Stimulated activated CD4-positive, alpha-beta T cell treated with anti-CD3 and anti-CD28 coated beads, Interleukin-15, amount 100 ng/mL, for 1 hour (primary cell): ENCODE results near the gene FYB1.

ENCODE experiments used
- DNase-seq, 2 donors: peaks; one replicate each; pipeline ENCODE4 v3.0.0-alpha.2; 2020; ENCODE audit warnings: low read depth in 1 of 2, low spot score in 1 of 2

FYB1 gene

DNA sequence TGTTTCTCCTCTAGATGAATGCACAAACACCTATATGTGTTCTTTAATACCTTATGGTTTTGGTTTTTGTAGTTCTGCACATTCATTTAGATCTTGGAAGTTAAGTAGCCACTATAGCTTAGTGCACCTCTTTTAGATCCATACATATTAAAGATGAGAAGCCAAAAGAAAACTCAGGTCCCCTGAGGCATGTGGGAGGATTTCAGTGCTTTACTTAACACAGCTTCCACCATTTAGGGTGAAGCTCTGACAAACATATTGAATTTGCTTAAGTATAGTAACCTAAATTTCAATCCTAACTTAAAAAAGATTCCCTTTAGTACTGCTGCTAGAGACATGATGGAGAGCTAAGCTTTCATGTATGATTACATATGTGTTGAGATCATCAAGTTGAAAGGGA is 119.5 kb downstream of the FYB1 start:
- DNase-seq, result no peak

DNA sequence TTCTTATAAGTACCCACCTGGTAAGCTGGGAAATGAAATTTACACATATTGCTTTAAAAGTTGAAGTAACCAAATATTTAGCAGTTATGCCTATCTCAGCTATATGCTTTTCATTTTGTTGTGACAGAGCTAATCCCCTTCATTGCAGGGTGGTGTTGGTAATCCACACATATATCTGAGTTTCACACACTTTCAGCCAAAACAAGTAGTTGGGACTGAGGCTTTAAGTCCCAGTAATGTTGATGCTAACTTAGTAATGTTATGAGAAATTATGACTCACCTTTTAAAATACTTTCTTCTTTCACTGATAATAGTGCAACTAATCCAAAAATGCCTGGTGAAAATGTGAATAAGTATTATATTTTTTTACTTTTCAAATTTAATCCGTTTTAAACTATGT is 126.0 kb downstream of the FYB1 start:
- no peak for DNase-seq

DNA sequence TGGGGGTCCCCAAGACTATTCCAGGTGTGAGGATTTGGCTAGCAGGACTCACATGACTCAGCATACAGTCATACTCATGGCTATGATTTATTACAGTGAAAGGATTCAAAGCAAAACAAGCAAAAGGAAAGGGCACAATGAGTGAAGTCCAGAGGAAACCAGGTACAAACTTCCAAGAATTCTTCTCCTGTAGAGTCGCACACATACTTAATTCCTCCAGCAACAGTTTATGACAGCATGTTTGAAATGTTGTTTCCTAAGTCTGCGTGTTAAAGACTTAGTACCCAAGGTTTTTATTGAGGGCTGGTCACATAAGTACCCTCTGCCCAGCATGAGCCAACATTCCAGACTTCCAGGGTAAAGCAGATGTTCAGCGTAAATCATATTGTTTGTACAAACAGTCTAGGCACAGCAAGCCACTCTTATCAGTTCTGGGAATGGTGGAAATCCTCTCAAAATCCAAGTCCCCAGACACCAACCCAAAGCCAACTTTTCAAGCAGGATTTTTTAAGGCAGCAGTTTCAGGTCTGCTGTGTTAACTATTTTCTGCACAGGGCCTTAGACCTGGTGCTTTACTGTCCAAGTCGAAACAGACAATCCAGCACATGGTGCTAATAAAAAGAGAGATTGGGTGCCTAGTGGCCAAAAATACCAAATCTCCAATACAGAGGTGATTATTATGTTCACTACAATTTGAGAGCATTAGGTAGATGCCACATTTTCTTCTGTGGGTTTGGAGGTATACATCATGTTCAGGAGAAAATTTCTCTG is 126.6 kb downstream of the FYB1 start:
- no peak for DNase-seq

DNA sequence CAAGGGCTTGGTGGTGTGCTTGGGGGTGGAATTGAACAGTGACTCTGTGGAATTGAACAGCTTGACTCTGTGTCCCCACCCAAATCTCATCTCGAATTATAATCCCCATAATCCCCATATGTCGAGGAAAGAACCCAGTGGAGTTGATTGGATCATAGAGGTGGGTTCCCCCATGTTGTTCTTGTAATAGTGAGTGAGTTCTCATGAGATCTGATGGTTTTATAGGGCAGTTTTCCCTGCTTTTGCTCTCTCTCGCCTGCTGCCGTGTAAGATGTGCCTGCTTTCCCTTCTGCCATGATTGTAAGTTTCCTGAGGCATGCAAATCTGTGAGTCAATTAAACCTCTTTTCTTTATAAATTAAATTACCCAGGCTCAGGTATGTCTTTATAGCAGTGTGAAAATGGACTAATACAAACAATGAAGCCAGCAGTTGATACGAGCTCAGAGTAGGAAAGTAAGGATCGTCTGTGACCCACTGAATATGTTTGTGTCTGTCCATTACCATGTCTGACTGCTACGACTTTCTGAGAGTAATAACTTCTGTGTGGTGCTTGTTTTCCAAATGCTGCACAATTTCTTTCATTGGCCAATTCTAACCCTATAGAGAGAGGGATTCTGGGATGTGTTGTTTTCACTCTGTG is 127.3 kb downstream of the FYB1 start:
- no peak for DNase-seq

DNA sequence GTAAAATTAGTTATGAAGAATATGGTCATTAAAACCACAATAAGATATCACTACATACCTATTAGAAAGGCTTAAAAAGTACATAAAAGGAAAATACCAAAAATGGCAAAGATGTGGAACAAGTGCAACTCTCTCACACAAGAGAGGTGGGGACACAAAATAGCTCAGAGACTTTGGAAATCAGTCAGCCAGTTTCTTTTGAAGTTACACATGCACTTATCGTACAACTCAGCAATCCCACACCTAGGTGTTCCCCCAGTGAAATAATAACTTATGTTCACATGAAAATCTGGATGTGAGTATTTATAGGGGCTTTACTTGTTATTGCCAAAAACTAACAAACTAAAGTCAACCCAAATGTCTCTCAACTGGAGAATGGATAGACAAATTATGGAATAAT is 135.4 kb downstream of the FYB1 start:
- no peak for DNase-seq

DNA sequence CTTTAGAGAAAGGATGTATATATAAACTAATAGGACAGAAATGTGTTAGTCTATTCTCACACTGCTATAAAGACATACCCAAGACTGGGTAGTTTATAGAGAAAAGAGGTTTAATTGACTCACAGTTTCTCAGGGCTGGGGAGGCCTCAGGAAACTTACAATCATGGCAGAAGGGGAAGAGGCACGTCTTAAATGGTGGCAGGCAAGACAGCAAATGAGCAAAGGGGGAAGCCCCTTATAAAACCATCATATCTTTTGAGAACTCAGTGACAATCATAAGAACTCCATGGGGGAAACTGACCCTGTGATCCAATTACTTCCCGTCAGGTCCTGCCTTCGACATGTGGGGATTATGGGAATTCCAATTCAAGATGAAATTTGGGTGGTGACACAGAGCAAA is 136.4 kb downstream of the FYB1 start:
- DNase-seq, result no peak

DNA sequence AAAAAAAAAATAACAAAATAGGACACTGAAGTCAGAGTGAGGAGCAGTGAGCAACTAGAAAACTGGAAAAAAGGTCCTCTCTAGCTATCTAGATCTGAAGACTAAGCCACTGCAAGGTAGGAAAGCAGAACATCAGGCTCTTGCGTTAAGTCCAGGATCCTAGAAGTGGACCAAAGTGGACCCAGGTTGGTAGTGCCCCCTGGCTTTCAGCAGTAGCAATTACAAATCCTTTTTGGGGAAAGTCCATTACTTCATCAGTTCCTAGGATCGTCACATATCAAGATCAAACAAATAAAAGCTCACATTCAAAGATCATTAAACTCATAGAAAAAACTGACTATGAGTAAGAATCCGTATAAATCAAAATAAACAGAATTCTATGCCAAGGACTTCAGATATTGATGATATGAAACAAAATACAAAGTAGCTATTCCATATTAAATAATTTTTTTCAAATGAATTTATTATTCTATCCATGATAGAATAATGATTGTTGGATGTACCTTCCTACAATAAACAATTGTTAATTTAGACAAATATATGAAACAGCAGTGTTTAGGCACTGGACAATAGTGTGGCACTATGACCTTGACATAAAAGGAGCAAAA is 138.7 kb downstream of the FYB1 start:
- no peak for DNase-seq

DNA sequence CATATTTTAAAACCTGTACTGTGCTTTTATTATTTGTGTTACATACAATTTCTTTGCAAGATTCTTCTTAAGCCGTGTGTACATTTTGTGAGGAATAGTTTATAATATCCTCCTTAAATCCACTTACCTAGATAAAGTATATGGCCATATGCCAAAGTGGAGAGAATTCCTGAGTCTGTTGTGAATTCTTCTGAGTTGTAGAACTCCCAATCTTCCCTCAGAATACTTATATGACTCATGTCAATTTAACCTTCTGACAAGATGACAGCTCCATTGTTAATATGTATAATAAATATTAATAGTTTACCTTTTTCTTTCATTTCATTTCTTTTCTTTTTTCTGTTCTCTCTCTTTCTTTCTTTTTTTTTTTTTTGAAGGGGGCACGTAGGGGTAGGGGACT is 139.2 kb downstream of the FYB1 start:
- no peak for DNase-seq

DNA sequence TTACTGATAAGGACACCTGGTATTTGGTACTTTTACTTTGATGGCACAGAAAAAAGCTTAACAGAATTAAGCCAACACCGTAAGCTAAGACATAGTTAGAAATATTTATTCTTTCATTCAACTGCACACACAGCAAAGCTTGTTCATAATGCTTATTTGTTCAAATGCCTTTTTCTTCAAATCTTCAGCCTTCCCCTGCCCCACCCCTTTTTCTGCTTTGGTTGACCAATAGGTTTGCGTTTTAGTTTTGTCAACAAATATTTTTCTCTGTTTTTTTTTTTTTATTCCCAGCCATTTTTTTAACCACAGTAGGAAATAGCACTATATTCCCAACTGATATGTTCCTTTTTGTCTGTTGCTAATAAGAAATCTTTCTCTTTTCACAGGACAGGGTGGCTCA is 140.2 kb downstream of the FYB1 start:
- no peak for DNase-seq

DNA sequence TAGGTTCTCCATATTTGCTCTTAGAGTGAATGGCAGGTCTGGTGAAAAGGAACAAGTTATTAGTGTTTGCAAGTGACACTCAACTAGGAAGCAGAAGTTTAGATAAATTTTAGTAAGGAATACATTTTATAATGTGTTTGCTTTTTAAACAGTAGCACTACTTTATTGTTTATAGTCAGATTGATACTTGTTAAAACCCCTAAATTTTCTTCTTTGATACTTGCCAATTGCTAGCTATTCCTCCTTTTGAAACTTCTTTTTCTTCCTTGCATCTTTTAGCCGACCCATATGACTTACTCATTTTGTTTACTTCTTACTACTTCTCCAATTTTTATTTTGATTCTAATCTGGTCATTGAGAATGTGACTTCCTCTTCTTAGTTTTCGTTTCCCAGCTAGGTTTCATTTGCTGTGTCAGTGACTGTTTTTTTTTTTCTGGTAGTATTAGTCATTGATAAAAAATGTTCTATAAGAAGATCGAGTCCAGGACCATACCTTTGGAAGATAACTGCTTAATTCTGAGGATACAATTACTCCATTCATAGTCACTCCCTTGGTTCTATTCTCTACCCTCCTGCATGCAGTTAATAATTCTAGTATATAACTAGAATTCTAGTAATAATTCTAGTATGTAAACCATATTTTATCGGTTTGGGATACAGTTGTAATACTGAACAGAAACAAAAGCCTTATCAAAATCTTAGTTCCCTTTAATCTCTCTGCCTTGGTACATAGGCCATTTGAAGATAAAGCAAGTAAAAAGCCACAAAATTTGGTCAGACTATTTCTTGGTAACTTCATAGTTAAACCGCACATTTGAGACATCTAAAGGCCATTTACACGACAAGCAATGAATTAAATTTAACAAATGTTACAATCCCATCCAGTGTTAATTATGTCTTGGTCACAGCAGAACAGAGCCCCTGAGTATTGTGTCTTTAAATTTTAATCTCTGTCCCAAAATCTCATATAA is 142.3 kb downstream of the FYB1 start:
- no peak for DNase-seq

DNA sequence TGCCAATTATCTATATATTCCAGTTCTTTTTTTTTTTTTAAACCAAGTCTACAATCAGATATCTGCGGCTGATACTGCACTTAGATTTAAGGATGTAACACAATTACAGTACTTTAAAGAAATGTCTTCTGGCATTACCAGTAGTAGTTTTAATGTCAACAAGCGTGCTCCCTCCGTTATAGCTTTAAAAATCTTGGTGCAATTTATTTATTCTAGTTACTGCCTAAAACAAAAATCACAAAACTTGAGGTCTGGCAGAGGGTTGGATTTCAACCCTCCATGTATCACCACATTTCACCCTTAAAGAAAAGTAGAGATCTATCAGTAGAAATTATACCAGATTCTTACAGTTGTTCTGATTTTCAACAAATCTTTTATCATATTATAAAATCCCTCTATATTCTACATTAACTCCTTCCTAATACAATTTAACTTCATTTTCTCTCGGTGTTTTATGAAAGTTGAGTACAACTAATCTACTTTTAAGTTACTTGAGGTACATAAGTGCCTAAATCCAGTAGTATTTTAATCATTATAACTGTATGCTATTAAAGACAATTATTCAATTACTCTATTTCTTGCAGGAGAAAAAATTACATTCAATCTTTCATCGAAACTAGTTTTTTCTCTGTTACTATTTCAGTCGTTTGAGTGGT is 143.1 kb downstream of the FYB1 start:
- no peak for DNase-seq

DNA sequence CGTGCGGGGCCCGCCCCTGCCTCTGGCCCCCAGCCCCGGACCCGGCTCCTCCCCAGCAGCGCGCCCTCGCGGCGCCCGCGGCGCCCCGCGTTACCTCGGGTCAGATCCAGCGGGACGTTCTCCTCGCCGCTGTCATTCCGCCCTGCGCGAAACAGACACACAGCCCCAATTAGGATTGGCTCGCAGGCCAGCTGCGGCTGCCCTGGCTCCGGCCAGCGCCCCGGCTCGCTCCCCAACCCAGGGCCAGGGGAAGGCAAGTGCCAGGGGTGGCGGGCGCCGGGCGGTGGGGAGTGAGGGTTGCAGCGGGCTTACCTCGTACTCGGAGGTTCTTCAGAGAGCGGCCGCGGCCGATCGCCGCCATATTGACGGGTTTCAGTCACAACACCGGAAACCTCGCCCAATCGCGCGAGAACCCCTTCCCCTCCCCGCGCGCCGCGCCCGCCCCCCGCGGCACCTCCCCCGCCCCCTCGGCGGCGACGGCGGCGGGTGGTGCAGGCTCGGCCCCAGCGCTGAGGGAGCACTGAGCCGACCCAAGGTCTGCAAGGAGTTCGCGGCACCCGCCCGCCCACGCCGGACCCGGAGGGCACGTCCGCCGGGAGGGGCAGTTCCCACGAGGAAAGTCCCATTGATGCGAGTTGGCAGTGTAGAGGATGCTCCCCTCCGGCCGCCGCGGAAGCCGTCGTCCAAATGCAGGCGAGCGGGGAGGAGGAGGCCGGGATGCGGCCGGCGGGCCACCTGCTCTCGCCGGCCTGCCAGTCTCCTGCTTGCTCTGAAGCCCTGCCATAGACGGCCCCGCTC is 145.1 kb downstream of the FYB1 start, which contains the start of gene RICTOR:
RICTOR (minus strand) TSS at position 383 of the 798 bp plus-strand sequence; CDS start at position 361, 22 bp downstream.
- peak; percentile 85 to 92 for DNase-seq

DNA sequence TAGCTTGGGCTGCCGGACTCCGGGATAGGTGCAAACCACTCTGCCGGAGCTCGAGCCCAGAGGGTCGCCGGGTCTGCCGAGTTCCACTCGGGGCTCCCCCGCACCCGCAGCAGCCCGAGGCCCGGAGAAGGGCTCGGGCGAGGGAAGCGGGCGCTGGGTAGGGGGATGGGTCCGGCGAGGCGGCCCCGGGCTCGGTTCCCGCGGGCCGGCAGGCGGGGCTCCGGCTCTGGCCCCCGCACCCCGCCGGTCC is 145.7 kb downstream of the FYB1 start:
- DNase-seq, result no peak

DNA sequence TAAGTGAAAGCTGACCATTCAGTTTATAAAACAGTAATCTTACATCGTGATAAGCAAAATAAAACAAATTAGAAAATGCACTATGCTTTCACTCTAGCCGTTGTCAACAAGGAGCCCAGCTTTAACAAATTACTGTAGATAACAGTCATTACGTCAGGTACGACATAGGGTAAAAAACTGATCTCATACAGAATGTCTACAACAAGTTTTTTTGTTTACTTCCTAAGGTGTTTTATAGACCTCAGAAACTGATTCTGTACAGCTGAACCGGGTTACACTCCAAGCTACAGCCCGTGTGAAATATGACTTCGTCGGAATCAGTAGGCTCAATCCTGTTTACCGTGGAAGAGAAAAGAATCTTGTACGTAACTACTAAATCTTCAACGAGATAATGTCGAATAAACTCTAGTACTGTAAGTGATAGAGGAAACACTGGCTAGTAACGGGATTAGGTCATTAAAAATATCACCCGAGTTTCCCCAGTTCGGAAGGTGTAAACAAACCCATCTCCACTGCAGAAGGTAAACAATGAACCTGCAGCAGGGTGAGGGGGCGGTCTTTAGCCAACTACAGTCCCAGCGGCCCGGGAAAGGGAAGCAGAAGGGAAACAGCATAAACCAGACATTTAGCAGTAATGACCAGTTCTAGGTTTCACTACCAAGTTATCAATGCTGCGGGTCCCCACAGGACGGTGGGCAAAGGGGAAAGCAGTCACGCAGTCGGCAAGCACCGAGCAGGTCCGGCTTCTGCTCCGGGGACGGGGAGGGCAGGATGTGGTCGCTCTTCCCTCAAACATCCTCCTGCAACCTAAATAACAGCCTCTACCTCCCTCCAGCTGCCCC is 146.2 kb downstream of the FYB1 start:
- peak; percentile 9 to 15 for DNase-seq

DNA sequence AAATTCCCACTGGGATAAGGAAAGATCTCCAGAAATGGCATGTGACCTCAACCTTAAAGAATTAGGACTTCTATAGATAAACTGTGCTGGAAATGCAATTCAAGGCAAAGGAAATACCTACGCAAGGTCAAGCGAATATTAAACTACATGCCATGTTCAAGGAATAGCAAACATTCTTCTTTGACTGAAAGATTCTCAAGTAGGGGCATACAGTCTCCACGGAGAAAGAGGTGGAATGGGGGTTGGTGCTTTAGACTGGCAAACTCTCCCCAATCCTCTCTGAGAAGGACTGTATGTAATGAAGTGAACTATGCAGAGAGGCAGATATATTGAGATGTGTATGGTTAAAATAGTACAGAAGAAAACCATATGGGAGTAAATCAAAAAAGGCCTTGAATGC is 151.3 kb downstream of the FYB1 start:
- no peak for DNase-seq

DNA sequence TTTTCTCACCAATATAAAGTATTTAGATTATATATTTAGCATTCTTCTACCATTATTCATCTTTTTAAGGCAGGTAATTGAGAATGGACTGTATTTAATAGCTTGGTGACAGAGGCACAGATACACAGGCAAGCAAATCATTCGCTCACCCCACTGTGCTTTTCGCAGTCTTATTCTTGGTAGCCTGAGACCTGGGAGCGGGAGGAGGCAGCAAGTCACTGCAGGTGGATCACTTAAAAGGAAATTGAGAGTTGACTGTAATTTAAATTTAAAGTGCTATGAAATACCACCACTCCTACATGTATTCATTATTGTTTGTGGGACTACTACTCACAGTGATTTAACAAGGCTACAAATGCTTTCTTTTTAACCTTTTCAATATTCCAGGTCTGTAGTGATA is 154.9 kb downstream of the FYB1 start:
- no peak for DNase-seq

DNA sequence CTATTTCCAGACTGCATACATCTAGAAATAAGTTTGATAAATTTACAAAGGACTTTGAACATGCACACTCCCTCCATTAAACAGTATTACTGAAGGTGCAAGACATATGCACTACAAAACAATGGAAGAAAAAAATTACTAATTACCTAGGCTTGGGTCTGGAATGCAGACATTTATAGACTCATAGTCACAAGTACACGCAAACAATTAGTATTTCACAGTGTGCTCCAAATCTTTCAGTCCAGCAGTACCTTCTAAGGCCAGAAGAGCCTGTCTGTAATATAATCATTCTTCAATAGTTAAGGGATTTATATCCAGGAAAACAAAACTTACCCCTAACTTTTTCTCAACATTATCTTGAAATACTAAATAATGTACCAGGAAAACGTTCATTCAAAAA is 156.3 kb downstream of the FYB1 start:
- no peak for DNase-seq

DNA sequence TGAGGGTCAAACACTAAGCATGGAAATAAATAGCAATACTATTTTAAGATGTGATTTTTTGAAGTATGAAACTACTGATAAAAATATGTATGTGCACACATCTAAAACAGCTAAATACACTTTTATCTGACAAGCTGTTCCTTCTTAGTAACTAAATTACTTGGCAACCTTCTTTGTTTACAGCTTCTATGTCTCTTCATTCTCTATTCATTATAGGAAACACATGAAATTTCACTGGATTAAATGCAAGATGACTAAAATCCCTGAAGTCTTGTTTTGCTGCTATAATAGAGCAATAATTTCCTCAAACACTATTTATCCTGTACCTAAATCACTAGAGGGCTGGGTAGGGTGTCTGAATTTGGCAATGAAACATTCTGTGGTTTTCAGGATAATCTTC is 156.8 kb downstream of the FYB1 start:
- DNase-seq, result no peak

DNA sequence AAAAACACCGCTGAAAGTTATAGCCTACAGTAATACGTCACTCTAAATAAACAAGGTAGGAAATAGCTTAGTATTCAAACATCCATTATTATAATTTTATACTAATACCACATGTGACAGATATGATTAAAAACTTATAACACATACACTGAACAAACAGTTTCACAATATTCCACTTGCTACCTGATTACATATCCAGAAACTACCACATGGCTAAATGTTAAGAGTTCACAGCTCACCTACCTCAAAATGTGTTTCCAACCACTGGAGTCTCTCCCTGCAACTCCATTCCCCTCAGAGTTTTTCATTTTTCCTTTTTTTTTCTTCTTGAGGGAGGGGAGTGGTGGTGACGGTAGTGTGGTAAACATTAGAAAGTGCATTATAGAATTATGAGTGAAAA is 157.3 kb downstream of the FYB1 start:
- DNase-seq, result no peak
